GM12878 (cell line): ENCODE data around the gene FGD5.

ENCODE experiments used
- EZH2 ChIP-seq: IDR thresholded peaks from 2 replicates; pipeline ENCODE4 v1.6.1; 2012; ENCODE audit warnings: low read depth, mild to moderate bottlenecking, control low read depth, inconsistent platforms, low read length, borderline replicate concordance; ENCODE audit not compliant: control insufficient read depth
- FOXK2 ChIP-seq: fragments of 450-650 bp; IDR thresholded peaks from 2 replicates; pipeline ENCODE4 v1.6.1; 2017; ENCODE audit warnings: mild to moderate bottlenecking, moderate library complexity
- HCFC1 ChIP-seq: fragments of 150-350 bp; IDR thresholded peaks from 2 replicates; pipeline ENCODE4 v1.6.1; 2014; ENCODE audit warnings: low read length
- JUNB ChIP-seq: IDR thresholded peaks from 2 replicates; pipeline ENCODE4 v1.6.1; 2016; ENCODE audit warnings: antibody characterized with exemption, mild to moderate bottlenecking
- ZNF207 ChIP-seq: fragments of 450-650 bp; IDR thresholded peaks from 2 replicates; pipeline ENCODE4 v1.6.1; 2014; ENCODE audit warnings: antibody characterized with exemption, mild to moderate bottlenecking, borderline replicate concordance
- TF ChIP-seq, protein P1 (sequence below), 3 experiments: IDR thresholded peaks in 2 of 3; conservative IDR thresholded peaks in 1 of 3; 2 replicates each; pipeline ENCODE4 v1.5.1; 2011; ENCODE audit warnings: low read depth in 3 of 3, low read length in 3 of 3, mild to moderate bottlenecking in 3 of 3, control low read depth in 2 of 3, moderate library complexity in 2 of 3, inconsistent platforms in 1 of 3, mixed read lengths in 1 of 3; ENCODE audit not compliant: control insufficient read depth in 2 of 3, insufficient read depth in 1 of 3; ENCODE audit errors: extremely low read depth in 1 of 3
- TF ChIP-seq, protein P2 (sequence below): fragments of 450-650 bp; IDR thresholded peaks from 2 replicates; pipeline ENCODE4 v1.6.1; 2016; ENCODE audit warnings: mild to moderate bottlenecking

GRCh38 chr3:14947100-14947885 lies 128.5 kb downstream of the FGD5 start, which contains the start of gene NR2C2:
- TF ChIP-seq ZNF207 (peak; percentile 22; the same call in 1 of the 2 replicates), HCFC1 (peak; percentile 50), EZH2 (no peak), FOXK2 (no peak), JUNB (no peak)
- TF ChIP-seq, protein P1, sequence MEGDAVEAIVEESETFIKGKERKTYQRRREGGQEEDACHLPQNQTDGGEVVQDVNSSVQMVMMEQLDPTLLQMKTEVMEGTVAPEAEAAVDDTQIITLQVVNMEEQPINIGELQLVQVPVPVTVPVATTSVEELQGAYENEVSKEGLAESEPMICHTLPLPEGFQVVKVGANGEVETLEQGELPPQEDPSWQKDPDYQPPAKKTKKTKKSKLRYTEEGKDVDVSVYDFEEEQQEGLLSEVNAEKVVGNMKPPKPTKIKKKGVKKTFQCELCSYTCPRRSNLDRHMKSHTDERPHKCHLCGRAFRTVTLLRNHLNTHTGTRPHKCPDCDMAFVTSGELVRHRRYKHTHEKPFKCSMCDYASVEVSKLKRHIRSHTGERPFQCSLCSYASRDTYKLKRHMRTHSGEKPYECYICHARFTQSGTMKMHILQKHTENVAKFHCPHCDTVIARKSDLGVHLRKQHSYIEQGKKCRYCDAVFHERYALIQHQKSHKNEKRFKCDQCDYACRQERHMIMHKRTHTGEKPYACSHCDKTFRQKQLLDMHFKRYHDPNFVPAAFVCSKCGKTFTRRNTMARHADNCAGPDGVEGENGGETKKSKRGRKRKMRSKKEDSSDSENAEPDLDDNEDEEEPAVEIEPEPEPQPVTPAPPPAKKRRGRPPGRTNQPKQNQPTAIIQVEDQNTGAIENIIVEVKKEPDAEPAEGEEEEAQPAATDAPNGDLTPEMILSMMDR (IDR thresholded peaks at IDR 0.05 in 2 of 3, conservative IDR thresholded peaks at IDR 0.05 in 1 of 3; ENCODE audit: control insufficient read depth in 2 of 3, extremely low read depth in 1 of 3, insufficient read depth in 1 of 3, low read depth in 3 of 3, low read length in 3 of 3): no peak
- TF ChIP-seq, protein P2, sequence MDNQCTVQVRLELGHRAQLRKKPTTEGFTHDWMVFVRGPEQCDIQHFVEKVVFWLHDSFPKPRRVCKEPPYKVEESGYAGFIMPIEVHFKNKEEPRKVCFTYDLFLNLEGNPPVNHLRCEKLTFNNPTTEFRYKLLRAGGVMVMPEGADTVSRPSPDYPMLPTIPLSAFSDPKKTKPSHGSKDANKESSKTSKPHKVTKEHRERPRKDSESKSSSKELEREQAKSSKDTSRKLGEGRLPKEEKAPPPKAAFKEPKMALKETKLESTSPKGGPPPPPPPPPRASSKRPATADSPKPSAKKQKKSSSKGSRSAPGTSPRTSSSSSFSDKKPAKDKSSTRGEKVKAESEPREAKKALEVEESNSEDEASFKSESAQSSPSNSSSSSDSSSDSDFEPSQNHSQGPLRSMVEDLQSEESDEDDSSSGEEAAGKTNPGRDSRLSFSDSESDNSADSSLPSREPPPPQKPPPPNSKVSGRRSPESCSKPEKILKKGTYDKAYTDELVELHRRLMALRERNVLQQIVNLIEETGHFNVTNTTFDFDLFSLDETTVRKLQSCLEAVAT: peak; percentile 44; the same call in 1 of the 2 replicates
